Measurements from ENCODE around the gene GTF2IRD1. TPM values are rescaled to one million over a fixed set of nuclear protein-coding genes. Genes with fewer than 3 reads are reported as not detected.

Gene GTF2IRD1
- total RNA-seq, 1 experiment from 2014 or later: 34.3 TPM

- Histone ChIP-seq H3K4me1 (ENCODE audit: insufficient read depth, low read length) (no peaks in the 10 kb centered on the region), H2BK12ac (ENCODE audit: insufficient read length, low read depth, low read length) (no peak overlapping the region), H3K4ac (ENCODE audit: low read depth, low read length) (no peak overlapping the region), H4K8ac (replicated peaks; ENCODE audit: insufficient read length, low read depth, low read length) (no peak overlapping the region), H2AFZ (ENCODE audit: low read length) (no peak overlapping the region), H3K23me2 (ENCODE audit: insufficient read length, low read depth, low read length, poor library complexity, severe bottlenecking) (no peaks in the 10 kb centered on the region), H4K5ac (ENCODE audit: insufficient read length, low read depth, low read length) (no peak overlapping the region), H3K9me3 (ENCODE audit: control insufficient read depth, low read depth, low read length) (no peaks in the 10 kb centered on the region), H3K14ac (ENCODE audit: insufficient read depth, low read length) (no peak overlapping the region), H4K20me1 (ENCODE audit: control insufficient read depth, insufficient read depth, insufficient read length) (no peaks in the 10 kb centered on the region), H3K23ac (ENCODE audit: insufficient read length, low read depth, low read length) (no peak overlapping the region), H3K27ac (ENCODE audit: insufficient read length, low read depth, low read length) (no peak overlapping the region), H2AK5ac (ENCODE audit: insufficient read length, low read length) (no peak overlapping the region), H2BK15ac (ENCODE audit: low read depth, low read length) (no peak overlapping the region), H3K18ac (ENCODE audit: insufficient read length, low read depth, low read length) (no peak overlapping the region), H3K79me1 (ENCODE audit: insufficient read depth, low read depth, low read length, poor library complexity, severe bottlenecking) (no peaks in the 10 kb centered on the region), H3K4me2 (ENCODE audit: insufficient read depth, insufficient read length, low read length) (no peak overlapping the region), H3T11ph (ENCODE audit: low read length) (no peak overlapping the region), H3K56ac (ENCODE audit: insufficient read length, low read depth, low read length) (no peak overlapping the region), H3K79me2 (ENCODE audit: insufficient read depth, low read length) (no peaks in the 10 kb centered on the region), H4K91ac (ENCODE audit: insufficient read length, low read depth, low read length) (no peak overlapping the region), H2BK20ac (ENCODE audit: low read depth, low read length, poor library complexity, severe bottlenecking) (no peak overlapping the region), H2BK120ac (ENCODE audit: low read depth, low read length, poor library complexity, severe bottlenecking) (no peak overlapping the region), H3K9ac (ENCODE audit: extremely low read depth, insufficient read length, low read length) (no peak overlapping the region), H3K27me3 (ENCODE audit: insufficient read depth, low read length) (no peaks in the 10 kb centered on the region), H2BK5ac (ENCODE audit: insufficient read length, low read length) (no peak overlapping the region)
- whole genome bisulfite sequencing (ENCODE audit: extremely low coverage, insufficient read length, low lambda C conversion rate): no CpG with 5 or more reads among the region's 15 CpGs
- peaks cover 25 to 63% (median 63%) of the 10 kb centered on the region in 3 experiments for H3K36me3 Mint-ChIP-seq (ENCODE audit: insufficient read depth in 1 of 3, low read depth in 3 of 3)
- H3K27ac Mint-ChIP-seq: no peak overlapping the region
- DNase-seq: no peak
- no peak overlapping the region for H3K4me3 Mint-ChIP-seq
- TF ChIP-seq, protein P1, sequence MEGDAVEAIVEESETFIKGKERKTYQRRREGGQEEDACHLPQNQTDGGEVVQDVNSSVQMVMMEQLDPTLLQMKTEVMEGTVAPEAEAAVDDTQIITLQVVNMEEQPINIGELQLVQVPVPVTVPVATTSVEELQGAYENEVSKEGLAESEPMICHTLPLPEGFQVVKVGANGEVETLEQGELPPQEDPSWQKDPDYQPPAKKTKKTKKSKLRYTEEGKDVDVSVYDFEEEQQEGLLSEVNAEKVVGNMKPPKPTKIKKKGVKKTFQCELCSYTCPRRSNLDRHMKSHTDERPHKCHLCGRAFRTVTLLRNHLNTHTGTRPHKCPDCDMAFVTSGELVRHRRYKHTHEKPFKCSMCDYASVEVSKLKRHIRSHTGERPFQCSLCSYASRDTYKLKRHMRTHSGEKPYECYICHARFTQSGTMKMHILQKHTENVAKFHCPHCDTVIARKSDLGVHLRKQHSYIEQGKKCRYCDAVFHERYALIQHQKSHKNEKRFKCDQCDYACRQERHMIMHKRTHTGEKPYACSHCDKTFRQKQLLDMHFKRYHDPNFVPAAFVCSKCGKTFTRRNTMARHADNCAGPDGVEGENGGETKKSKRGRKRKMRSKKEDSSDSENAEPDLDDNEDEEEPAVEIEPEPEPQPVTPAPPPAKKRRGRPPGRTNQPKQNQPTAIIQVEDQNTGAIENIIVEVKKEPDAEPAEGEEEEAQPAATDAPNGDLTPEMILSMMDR (conservative IDR thresholded peaks at IDR 0.05): no peak
- no peaks in the 10 kb centered on the region; the same call in 1 of the 2 replicates for H3K27me3 Mint-ChIP-seq (ENCODE audit: low read depth)
- no peaks in the 10 kb centered on the region for H3K4me1 Mint-ChIP-seq
- H3K9me3 Mint-ChIP-seq: no peaks in the 10 kb centered on the region; a peak in 1 of 5 replicates
Measured at GRCh38 chr7:74515276-74515675, 61.6 kb downstream of the GTF2IRD1 start.

All from H9 (cell line).